GM12873 (cell line): ENCODE data around the gene SLC13A4.

Source experiments
- CTCF ChIP-seq: IDR thresholded peaks from 2 replicates; pipeline ENCODE4 v1.5.1; 2012; ENCODE audit warnings: low read depth, mild to moderate bottlenecking, moderate library complexity, low read length, control low read depth; ENCODE audit not compliant: insufficient read depth; ENCODE audit errors: missing control alignments

Gene SLC13A4

GRCh38 chr7:135650831-135651573 lies 77.0 kb downstream of the SLC13A4 start:
- no peak for TF ChIP-seq CTCF

GRCh38 chr7:135648235-135648634 lies 79.8 kb downstream of the SLC13A4 start:
- TF ChIP-seq CTCF = no peak

GRCh38 chr7:135647755-135648154 lies 80.2 kb downstream of the SLC13A4 start:
- TF ChIP-seq CTCF = no peak

GRCh38 chr7:135645296-135645904 lies 82.6 kb downstream of the SLC13A4 start:
- peak; percentile 63 for TF ChIP-seq CTCF

- no peak for TF ChIP-seq CTCF
Observed at GRCh38 chr7:135644729-135645128, 83.3 kb downstream of the SLC13A4 start.

- TF ChIP-seq CTCF = no peak
Observed at GRCh38 chr7:135644154-135644553, 83.8 kb downstream of the SLC13A4 start.

- TF ChIP-seq CTCF = no peak
Observed at GRCh38 chr7:135634191-135634878, 93.7 kb downstream of the SLC13A4 start.
